B cell (primary cell): Measurements from ENCODE around the gene CFD. TPM values are rescaled to one million over a fixed set of nuclear protein-coding genes. Genes with fewer than 3 reads are reported as not detected.

Experiments
- ATAC-seq: fragments of 200-7000 bp; cut with Tn5 transposase; one replicate; pipeline ENCODE4 v1.10.0; 2021; ENCODE audit warnings: low read depth, mild to moderate bottlenecking, moderate number of reproducible peaks, moderate library complexity
- CTCF ChIA-PET: fragments of 350-600 bp; sonication (Branson Sonifier 250); formaldehyde crosslinking; loops from one replicate; lab custom pipeline; 2021; ENCODE audit warnings: antibody characterized with exemption, inconsistent platforms; lab: Charles Lee
- POLR2A ChIA-PET: fragments of 350-600 bp; sonication (Branson Sonifier 250); formaldehyde crosslinking; loops from one replicate; lab custom pipeline; 2021; ENCODE audit warnings: antibody characterized with exemption; lab: Charles Lee
- DNase-seq: peaks from one replicate; pipeline ENCODE4 v3.0.0; 2013
- H2AFZ ChIP-seq: 2 replicates; pipeline ENCODE4 v1.6.1; 2012; ENCODE audit warnings: mild to moderate bottlenecking, low read depth, low read length; ENCODE audit not compliant: insufficient read depth, poor library complexity, severe bottlenecking
- H3K27ac ChIP-seq, 2 donors: 1 replicate in 1 of 2; 2 replicates in 1 of 2; pipeline ENCODE4 v1.5.1; 2012 to 2013; ENCODE audit warnings: low read length in 2 of 2, mild to moderate bottlenecking in 2 of 2, moderate library complexity in 1 of 2
- H3K27me3 ChIP-seq, 4 experiments: fragments of 200-600 bp in 1 of 4; sonication (generic) in 1 of 4; replicated peaks in 1 of 4; 1 replicate in 2 of 4; 2 replicates in 2 of 4; pipeline versions ENCODE4 v1.6.1 to v1.7.0; 2013 to 2016; ENCODE audit warnings: low read length in 3 of 4, mild to moderate bottlenecking in 2 of 4, mixed read lengths in 1 of 4, moderate library complexity in 1 of 4; ENCODE audit not compliant: insufficient read depth in 4 of 4, control insufficient read depth in 3 of 4; ENCODE audit errors: control extremely low read depth in 1 of 4
- H3K36me3 ChIP-seq, 2 experiments: replicated peaks in 1 of 2; 1 replicate in 1 of 2; 2 replicates in 1 of 2; pipeline versions ENCODE4 v1.6.1 to v1.7.1; 2013; ENCODE audit warnings: low read length in 1 of 2; ENCODE audit not compliant: insufficient read depth in 2 of 2, control insufficient read depth in 1 of 2; ENCODE audit errors: control extremely low read depth in 1 of 2, extremely low read depth in 1 of 2
- H3K4me1 ChIP-seq, 2 donors: fragments of 200-600 bp in 1 of 2; sonication (generic) in 1 of 2; 1 replicate in 1 of 2; 2 replicates in 1 of 2; pipeline versions ENCODE4 v1.5.1 to v1.6.1; 2013 to 2017; ENCODE audit warnings: low read length in 2 of 2; ENCODE audit not compliant: control insufficient read depth in 2 of 2, insufficient read depth in 2 of 2
- H3K4me2 ChIP-seq: replicated peaks from 2 replicates; pipeline ENCODE3; 2012; ENCODE audit warnings: mild to moderate bottlenecking, low read depth, low read length; ENCODE audit not compliant: poor library complexity, severe bottlenecking
- H3K4me3 ChIP-seq, 5 experiments: fragments of 200-600 bp in 1 of 5; sonication (generic) in 1 of 5; 1 replicate in 3 of 5; 2 replicates in 2 of 5; pipeline versions ENCODE4 v1.5.1 to v1.7.0; 2011 to 2016; ENCODE audit warnings: low read length in 4 of 5, mild to moderate bottlenecking in 4 of 5, low read depth in 2 of 5, control low read depth in 1 of 5, moderate library complexity in 1 of 5; ENCODE audit not compliant: insufficient read depth in 1 of 5; ENCODE audit errors: control extremely low read depth in 1 of 5, extremely low read depth in 1 of 5
- H3K79me2 ChIP-seq: fragments of 200-600 bp; sonication (generic); one replicate; pipeline ENCODE4 v1.6.0; 2016; ENCODE audit warnings: low read length; ENCODE audit not compliant: control insufficient read depth, insufficient read depth
- H3K9ac ChIP-seq: fragments of 200-600 bp; sonication (generic); 2 replicates; pipeline ENCODE4 v1.6.1; 2017; ENCODE audit warnings: mild to moderate bottlenecking, low read length, moderate library complexity
- H3K9me3 ChIP-seq, 3 donors: one replicate each; pipeline versions ENCODE4 v1.6.1 to v1.7.1; 2013; ENCODE audit warnings: low read length in 2 of 3; ENCODE audit not compliant: control insufficient read depth in 2 of 3, insufficient read depth in 1 of 3; ENCODE audit errors: control extremely low read depth in 1 of 3
- H4K20me1 ChIP-seq: 2 replicates; pipeline ENCODE4 v1.6.0; 2012; ENCODE audit warnings: mild to moderate bottlenecking, low read length; ENCODE audit not compliant: insufficient read depth, control insufficient read depth, poor library complexity, severe bottlenecking
- H3K27ac Mint-ChIP-seq: one replicate; pipeline ENCODE4 v1.8.0; 2021; ENCODE audit warnings: mixed read lengths
- H3K27me3 Mint-ChIP-seq: one replicate; pipeline ENCODE4 v1.8.0; 2021; ENCODE audit warnings: mixed read lengths
- H3K4me1 Mint-ChIP-seq: one replicate; pipeline ENCODE4 v1.8.0; 2021; ENCODE audit warnings: mixed read lengths
- H3K4me3 Mint-ChIP-seq: one replicate; pipeline ENCODE4 v1.8.0; 2021; ENCODE audit warnings: mixed read lengths
- H3K9me3 Mint-ChIP-seq: one replicate; pipeline ENCODE4 v1.8.0; 2022; ENCODE audit warnings: mixed read lengths; ENCODE audit not compliant: insufficient read depth
- CTCF ChIP-seq: fragments of 200-600 bp; IDR thresholded peaks from one replicate; pipeline ENCODE4 v1.8.0; 2022; ENCODE audit warnings: antibody characterized with exemption, mild to moderate bottlenecking
- EZH2 ChIP-seq: IDR thresholded peaks from 2 replicates; pipeline ENCODE4 v1.6.1; 2012; ENCODE audit warnings: borderline replicate concordance, low read depth, mild to moderate bottlenecking, moderate library complexity, low read length; ENCODE audit not compliant: insufficient read depth, poor library complexity, severe bottlenecking
- WGBS: methylation state at CpG from one replicate; pipeline ENCODE4 v1.1.5; 2013; ENCODE audit warnings: missing lambda C conversion rate; ENCODE audit not compliant: insufficient coverage; 5-methylcytosine and 5-hydroxymethylcytosine counted together
- intact Hi-C: fragments of 100-400 bp; cut with micrococcal nuclease; formaldehyde crosslinking; loops from one replicate; pipeline ENCODE4 v1.10.0; 2022
- polyA plus RNA-seq: library from polyadenylated mRNA; depleted of rRNA; stranded (reverse); fragments of >200 nt; gene quantifications from 2 replicates; pipeline ENCODE4 v1.2.3, GENCODE V29; 2012
- total RNA-seq, 2 donors: library from RNA; stranded (reverse); fragments of 120-200 nt in 1 of 2; gene quantifications; 1 replicate in 1 of 2; 2 replicates in 1 of 2; pipeline versions ENCODE4 v1.2.3 to v1.2.4, GENCODE V29; 2013 to 2022

CFD gene
- total and polyA plus RNA-seq, 2 donors (not counting 1 experiment from before 2014, with no cell fraction given) = 0.79 to 6.6 TPM

- no peak for TF ChIP-seq CTCF
- TF ChIP-seq EZH2 = no peak
- peaks cover 0 to 33% of the 10 kb centered on the region in 2 experiments for H3K36me3 ChIP-seq
- no peak overlapping the region for H3K27ac Mint-ChIP-seq
Observed at GRCh38 chr19:814152-815078, 45.0 kb upstream of the CFD start.

More at GRCh38 chr19:814152-815078, 45.0 kb upstream of the CFD start:
- Histone ChIP-seq H3K4me2 (no peak overlapping the region), H2AFZ (no peak overlapping the region), H3K9ac (no peak overlapping the region), H3K27ac (no peak overlapping the region), H3K9me3 (peaks cover 0 to 3% (median 0%) of the 10 kb centered on the region in 3 donors), H3K27me3 (no peaks in the 10 kb centered on the region), H3K79me2 (peaks cover 4% of the 10 kb centered on the region), H4K20me1 (peaks cover 33% of the 10 kb centered on the region), H3K4me1 (no peaks in the 10 kb centered on the region), H3K4me3 (no peak overlapping the region)
- Mint-ChIP-seq H3K9me3 (no peaks in the 10 kb centered on the region), H3K4me3 (no peak overlapping the region), H3K27me3 (no peaks in the 10 kb centered on the region), H3K4me1 (no peaks in the 10 kb centered on the region)
- POLR2A ChIA-PET = no interaction called here
- DNase-seq = peak; percentile 43
- intact Hi-C loops = no loop called here
- ATAC-seq = no peak
- WGBS = 95% methylated on average over 47 of the region's 49 CpGs
- CTCF ChIA-PET = no interaction called here
